ENCODE data around the gene CD58.

The CD58 gene

DNA sequence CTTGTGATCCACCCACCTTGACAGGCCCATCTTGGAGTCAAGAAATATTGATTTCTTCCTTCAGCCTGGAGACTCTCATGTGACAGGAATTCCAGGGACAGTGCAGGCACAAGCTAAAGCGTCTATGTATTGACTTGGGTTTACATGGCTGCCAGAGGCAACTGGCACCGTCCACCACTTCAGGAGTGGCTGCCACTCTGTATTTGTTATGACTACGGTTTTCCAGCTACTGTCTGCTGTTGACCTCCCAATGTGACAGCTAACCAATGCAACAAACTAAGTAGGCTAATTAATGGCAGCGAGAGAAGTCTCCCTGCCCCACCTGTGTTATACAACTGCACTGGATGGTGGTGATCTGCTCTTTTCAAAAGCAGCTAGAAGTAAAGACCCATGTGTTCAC lies 56.9 kb downstream of the CD58 start:
- Histone ChIP-seq H3K36me3 (ENCODE audit: low read depth) (no peaks in the 10 kb centered on the region), H3K27ac (ENCODE audit: poor library complexity, severe bottlenecking) (no peak overlapping the region), H3K9me3 (ENCODE audit: severe bottlenecking) (no peaks in the 10 kb centered on the region), H3K4me1 (ENCODE audit: insufficient read depth, poor library complexity, severe bottlenecking) (peaks cover 13% of the 10 kb centered on the region), H3K27me3 (ENCODE audit: insufficient read depth, poor library complexity, severe bottlenecking) (no peaks in the 10 kb centered on the region), H3K4me3 (ENCODE audit: severe bottlenecking) (no peak overlapping the region)
- TF ChIP-seq, protein P1, sequence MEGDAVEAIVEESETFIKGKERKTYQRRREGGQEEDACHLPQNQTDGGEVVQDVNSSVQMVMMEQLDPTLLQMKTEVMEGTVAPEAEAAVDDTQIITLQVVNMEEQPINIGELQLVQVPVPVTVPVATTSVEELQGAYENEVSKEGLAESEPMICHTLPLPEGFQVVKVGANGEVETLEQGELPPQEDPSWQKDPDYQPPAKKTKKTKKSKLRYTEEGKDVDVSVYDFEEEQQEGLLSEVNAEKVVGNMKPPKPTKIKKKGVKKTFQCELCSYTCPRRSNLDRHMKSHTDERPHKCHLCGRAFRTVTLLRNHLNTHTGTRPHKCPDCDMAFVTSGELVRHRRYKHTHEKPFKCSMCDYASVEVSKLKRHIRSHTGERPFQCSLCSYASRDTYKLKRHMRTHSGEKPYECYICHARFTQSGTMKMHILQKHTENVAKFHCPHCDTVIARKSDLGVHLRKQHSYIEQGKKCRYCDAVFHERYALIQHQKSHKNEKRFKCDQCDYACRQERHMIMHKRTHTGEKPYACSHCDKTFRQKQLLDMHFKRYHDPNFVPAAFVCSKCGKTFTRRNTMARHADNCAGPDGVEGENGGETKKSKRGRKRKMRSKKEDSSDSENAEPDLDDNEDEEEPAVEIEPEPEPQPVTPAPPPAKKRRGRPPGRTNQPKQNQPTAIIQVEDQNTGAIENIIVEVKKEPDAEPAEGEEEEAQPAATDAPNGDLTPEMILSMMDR (IDR thresholded peaks at IDR 0.05; ENCODE audit: poor library complexity, severe bottlenecking), result no peak
- no peak for ATAC-seq (ENCODE audit: low read depth)
- DNase-seq (ENCODE audit: low spot score), result no peak

DNA sequence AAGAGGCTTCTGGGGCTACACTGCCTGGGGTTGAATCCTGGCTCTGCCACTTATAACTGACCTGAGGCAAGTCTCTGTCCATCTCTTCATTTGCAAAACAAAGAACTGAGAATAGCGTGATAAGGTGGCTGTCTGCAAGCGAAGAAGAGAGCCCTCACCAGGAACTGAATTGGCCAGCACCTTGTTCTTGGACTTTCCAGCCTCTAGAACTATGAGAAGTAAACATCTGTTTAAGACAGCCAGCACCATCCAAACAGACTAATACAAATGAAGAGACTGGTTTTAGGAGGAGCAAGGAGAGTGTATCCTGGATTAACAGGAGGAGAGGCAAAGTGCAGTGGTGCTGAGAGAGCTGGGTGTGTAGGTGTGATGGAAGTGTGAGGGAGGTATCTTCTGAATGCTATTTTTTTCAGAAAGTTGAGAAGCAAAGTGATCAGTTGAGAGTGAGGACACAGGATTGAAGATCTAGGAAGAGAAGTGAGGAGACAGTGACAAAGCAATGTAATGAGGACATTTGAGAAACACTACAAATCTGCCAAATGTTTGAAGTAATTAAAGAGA lies 59.3 kb downstream of the CD58 start:
- H3K27ac ChIP-seq (ENCODE audit: poor library complexity, severe bottlenecking), result no peak overlapping the region
- H3K36me3 ChIP-seq (ENCODE audit: low read depth), result no peaks in the 10 kb centered on the region
- no peak for DNase-seq (ENCODE audit: low spot score)
- peaks cover 28% of the 10 kb centered on the region for H3K4me1 ChIP-seq (ENCODE audit: insufficient read depth, poor library complexity, severe bottlenecking)
- TF ChIP-seq, protein P1 (IDR thresholded peaks at IDR 0.05; ENCODE audit: poor library complexity, severe bottlenecking), result no peak
- ATAC-seq (ENCODE audit: low read depth), result no peak
- no peak overlapping the region for H3K4me3 ChIP-seq (ENCODE audit: severe bottlenecking)
- H3K27me3 ChIP-seq (ENCODE audit: insufficient read depth, poor library complexity, severe bottlenecking), result no peaks in the 10 kb centered on the region
- no peaks in the 10 kb centered on the region for H3K9me3 ChIP-seq (ENCODE audit: severe bottlenecking)

DNA sequence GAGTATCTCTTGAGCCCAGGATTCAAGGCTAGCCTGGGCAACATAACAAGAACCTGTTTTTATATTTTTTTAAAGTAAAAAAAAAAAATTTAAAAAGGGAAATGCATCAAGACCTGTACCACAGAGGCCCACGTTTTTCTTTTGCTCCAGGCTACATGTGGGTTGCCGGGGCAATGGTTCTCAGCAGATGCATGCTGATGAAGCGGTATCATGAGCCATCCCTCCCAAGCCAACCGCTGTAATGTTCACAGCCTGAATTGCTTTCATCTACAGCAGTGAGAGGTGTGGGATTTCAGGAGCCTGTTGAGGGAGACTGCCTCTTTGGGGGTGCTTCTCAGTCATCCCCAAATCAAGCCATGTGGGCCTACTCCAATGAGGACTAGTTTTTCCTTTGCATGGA lies 60.5 kb downstream of the CD58 start:
- Histone ChIP-seq H3K27me3 (ENCODE audit: insufficient read depth, poor library complexity, severe bottlenecking) (no peaks in the 10 kb centered on the region), H3K27ac (ENCODE audit: poor library complexity, severe bottlenecking) (peak overlapping the region; percentile 91), H3K9me3 (ENCODE audit: severe bottlenecking) (no peaks in the 10 kb centered on the region), H3K36me3 (ENCODE audit: low read depth) (no peaks in the 10 kb centered on the region), H3K4me3 (ENCODE audit: severe bottlenecking) (no peak overlapping the region), H3K4me1 (ENCODE audit: insufficient read depth, poor library complexity, severe bottlenecking) (peaks cover 39% of the 10 kb centered on the region)
- no peak for DNase-seq (ENCODE audit: low spot score)
- TF ChIP-seq, protein P1 (IDR thresholded peaks at IDR 0.05; ENCODE audit: poor library complexity, severe bottlenecking), result no peak
- ATAC-seq (ENCODE audit: low read depth), result no peak

DNA sequence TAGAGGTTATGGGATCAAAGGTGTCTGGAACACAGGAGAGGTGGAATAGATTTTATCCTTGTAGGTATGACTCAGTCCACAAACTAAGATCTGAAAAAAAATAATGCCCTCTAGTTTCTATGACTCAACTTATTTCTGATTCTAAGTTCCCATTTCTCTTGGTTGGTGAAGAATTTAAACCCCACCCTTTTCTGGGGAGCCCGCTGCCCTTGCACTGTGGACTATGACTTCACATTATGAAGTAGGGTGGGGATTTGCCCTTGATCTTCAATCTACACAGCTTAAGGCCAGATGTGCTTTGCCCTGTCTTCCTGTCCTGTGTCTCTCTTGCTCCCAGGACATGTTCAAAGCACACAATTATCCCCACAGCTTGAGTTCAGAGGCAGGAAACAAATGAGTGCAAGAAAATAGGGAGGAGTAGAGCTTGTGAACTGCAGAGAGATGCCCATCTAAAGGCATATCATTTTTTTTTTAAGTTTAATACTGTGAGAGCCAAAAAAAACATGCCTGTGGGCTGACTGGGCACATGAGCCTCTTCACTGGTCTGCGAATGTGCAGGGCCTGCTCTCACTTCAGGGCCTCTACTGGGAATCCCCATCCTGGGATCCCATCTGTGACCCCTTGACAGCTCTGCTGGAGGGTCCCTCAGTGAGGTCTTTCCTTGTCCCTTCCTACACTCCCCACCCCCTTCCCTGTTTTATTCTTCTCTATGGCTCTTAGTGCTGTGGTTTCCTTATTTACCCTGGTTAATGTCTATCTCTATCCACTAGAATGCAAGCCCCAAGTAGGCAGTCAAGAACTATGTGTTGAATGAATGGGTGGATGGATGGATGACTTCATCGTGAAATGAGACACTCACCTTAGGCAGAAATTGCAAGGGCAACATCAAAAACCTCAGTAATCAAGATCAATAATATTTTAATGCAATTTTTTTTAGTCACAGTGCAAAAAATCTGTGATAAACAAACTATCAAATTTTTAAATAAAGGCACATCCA lies 61.5 kb downstream of the CD58 start:
- peaks cover 45% of the 10 kb centered on the region for H3K4me1 ChIP-seq (ENCODE audit: insufficient read depth, poor library complexity, severe bottlenecking)
- H3K27me3 ChIP-seq (ENCODE audit: insufficient read depth, poor library complexity, severe bottlenecking), result no peaks in the 10 kb centered on the region
- DNase-seq (ENCODE audit: low spot score) (no peak), ATAC-seq (ENCODE audit: low read depth) (peak; percentile 76)
- no peaks in the 10 kb centered on the region for H3K36me3 ChIP-seq (ENCODE audit: low read depth)
- no peaks in the 10 kb centered on the region for H3K9me3 ChIP-seq (ENCODE audit: severe bottlenecking)
- H3K4me3 ChIP-seq (ENCODE audit: severe bottlenecking), result no peak overlapping the region
- TF ChIP-seq, protein P1 (IDR thresholded peaks at IDR 0.05; ENCODE audit: poor library complexity, severe bottlenecking), result no peak
- peak overlapping the region; percentile 91 for H3K27ac ChIP-seq (ENCODE audit: poor library complexity, severe bottlenecking)

Measured in RWPE2 (cell line).